Panc1 (cell line): ENCODE results near the gene RASA3. TPM values are rescaled to one million over a fixed set of nuclear protein-coding genes. Genes with fewer than 3 reads are reported as not detected.

Experiments used
- ATAC-seq: fragments of 200-7000 bp; cut with Tn5 transposase; 2 replicates; pipeline ENCODE4 v1.9.1; 2020; ENCODE audit warnings: mild to moderate bottlenecking, moderate library complexity
- BruUV-seq: library from RNA; stranded (reverse); fragments of 400-500 nt; replicated peaks from 2 replicates; lab custom pipeline; 2021; lab: Mats Ljungman, UMichigan
- CTCF ChIA-PET: fragments of 300-600 bp; sonication (Branson Sonifier 250); formaldehyde crosslinking; loops from one replicate; lab custom pipeline; 2022; ENCODE audit warnings: antibody characterized with exemption; lab: Charles Lee
- POLR2A ChIA-PET: fragments of 300-600 bp; sonication (Branson Sonifier 250); formaldehyde crosslinking; loops from one replicate; lab custom pipeline; 2022; ENCODE audit warnings: antibody characterized with exemption; lab: Charles Lee
- DNase-seq: peaks from one replicate; pipeline ENCODE4 v3.0.0-alpha.2; 2010; ENCODE audit warnings: low read depth, low spot score
- H3K27ac ChIP-seq: 2 replicates; pipeline ENCODE4 v1.5.1; 2011; ENCODE audit warnings: mild to moderate bottlenecking, low read length, inconsistent platforms
- H3K27me3 ChIP-seq: fragments of 200-500 bp; sonication (Bioruptor generic); 2 replicates; pipeline ENCODE4 v1.6.0; 2014; ENCODE audit warnings: low read length, inconsistent platforms; ENCODE audit not compliant: control insufficient read depth, insufficient read depth
- H3K36me3 ChIP-seq: fragments of 200-500 bp; sonication (Bioruptor generic); 2 replicates; pipeline ENCODE4 v1.5.1; 2014; ENCODE audit warnings: inconsistent platforms, mild to moderate bottlenecking, low read length, moderate library complexity; ENCODE audit not compliant: control insufficient read depth, insufficient read depth
- H3K4me1 ChIP-seq: 2 replicates; pipeline ENCODE4 v1.5.1; 2011; ENCODE audit warnings: inconsistent platforms, mild to moderate bottlenecking, low read length, moderate library complexity; ENCODE audit not compliant: control insufficient read depth, insufficient read depth
- H3K4me3 ChIP-seq, 2 experiments: 2 replicates each; pipeline ENCODE4 v1.5.1; 2011 to 2012; ENCODE audit warnings: low read depth in 2 of 2, low read length in 2 of 2, mild to moderate bottlenecking in 2 of 2, inconsistent platforms in 1 of 2, moderate library complexity in 1 of 2
- H3K9me3 ChIP-seq: fragments of 200-500 bp; sonication (Bioruptor generic); 2 replicates; pipeline ENCODE4 v1.5.1; 2014; ENCODE audit warnings: low read depth, mild to moderate bottlenecking, inconsistent platforms, low read length, moderate library complexity; ENCODE audit not compliant: control insufficient read depth, insufficient read depth
- POLR2AphosphoS5 ChIP-seq: IDR thresholded peaks from 2 replicates; pipeline ENCODE4 v1.6.1; 2012; ENCODE audit warnings: mild to moderate bottlenecking, low read depth, low read length, moderate library complexity
- REST ChIP-seq, 2 experiments: IDR thresholded peaks; 2 replicates each; pipeline ENCODE4 v1.6.1; 2011 to 2012; ENCODE audit warnings: low read depth in 2 of 2, control low read depth in 1 of 2, low read length in 1 of 2, mild to moderate bottlenecking in 1 of 2, moderate library complexity in 1 of 2; ENCODE audit not compliant: insufficient read depth in 1 of 2
- SIN3A ChIP-seq: IDR thresholded peaks from 2 replicates; pipeline ENCODE4 v1.6.1; 2012; ENCODE audit warnings: low read depth, mild to moderate bottlenecking, low read length, moderate library complexity, borderline replicate concordance; ENCODE audit not compliant: insufficient read depth
- TCF7L2 ChIP-seq: IDR thresholded peaks from 2 replicates; pipeline ENCODE4 v1.6.1; 2011; ENCODE audit warnings: mild to moderate bottlenecking, low read depth, low read length, inconsistent platforms
- in situ Hi-C: cut with HindIII; loops from 2 replicates; pipeline ENCODE4 v1.10.0; 2016; ENCODE audit warnings: low sequenced_read_pairs, low pct_unique_long_range_greater_than_20kb
- intact Hi-C: fragments of 100-400 bp; cut with micrococcal nuclease; formaldehyde crosslinking; loops from one replicate; pipeline ENCODE4 v1.10.0; 2022; ENCODE audit not compliant: unreplicated experiment
- total RNA-seq: library from RNA; stranded (reverse); gene quantifications from one replicate; pipeline ENCODE4 v1.2.1, GENCODE V29; 2021; ENCODE audit not compliant: unreplicated experiment
- TF ChIP-seq, protein P1 (sequence below): fragments of 450-650 bp; IDR thresholded peaks from 2 replicates; pipeline ENCODE4 v1.5.1; 2017; ENCODE audit warnings: mild to moderate bottlenecking

RASA3 gene
- total RNA-seq, 1 experiment from 2014 or later = 33.7 TPM

- Histone ChIP-seq H3K4me1 (peaks cover 50% of the 10 kb centered on the region), H3K4me3 (no peak overlapping the region), H3K36me3 (no peaks in the 10 kb centered on the region), H3K9me3 (no peaks in the 10 kb centered on the region), H3K27ac (no peak overlapping the region), H3K27me3 (no peaks in the 10 kb centered on the region)
- CTCF ChIA-PET = no interaction called here
- TF ChIP-seq TCF7L2 (no peak), SIN3A (no peak), POLR2AphosphoS5 (no peak), REST (IDR thresholded peaks at IDR 0.05; ENCODE audit: insufficient read depth in 1 of 2, low read depth in 2 of 2, low read length in 1 of 2) (no peak)
- POLR2A ChIA-PET = no interaction called here
- intact Hi-C loops (no loop called here), in situ Hi-C loops (no loop called here)
- BruUV-seq = no TSS peak
- ATAC-seq (no peak), DNase-seq (no peak)
Observed at GRCh38 chr13:114062341-114062740, 70.1 kb downstream of the RASA3 start.

DNA sequence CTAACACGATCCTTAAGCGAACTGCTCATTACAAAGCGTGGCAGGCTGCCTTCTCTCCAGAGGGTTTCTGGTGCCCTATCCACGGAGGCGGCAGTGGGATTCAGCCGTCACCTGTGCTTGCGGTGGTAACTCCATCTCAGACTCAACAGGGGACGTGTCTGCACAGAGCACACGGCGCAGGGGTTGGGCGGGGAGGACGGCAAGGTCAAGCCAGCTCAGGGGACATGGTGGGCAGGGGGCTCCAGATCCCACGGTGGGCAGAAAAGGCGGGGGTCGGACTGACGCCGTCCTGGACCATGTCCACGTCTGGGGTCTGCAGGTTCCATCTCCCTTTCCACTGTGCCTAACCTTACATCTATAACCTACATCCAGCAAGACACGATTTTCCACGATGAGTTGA lies 70.7 kb downstream of the RASA3 start:
- Histone ChIP-seq H3K27ac (no peak overlapping the region), H3K27me3 (no peaks in the 10 kb centered on the region), H3K4me3 (no peak overlapping the region), H3K36me3 (no peaks in the 10 kb centered on the region), H3K9me3 (no peaks in the 10 kb centered on the region), H3K4me1 (peaks cover 50% of the 10 kb centered on the region)
- BruUV-seq = no TSS peak
- intact Hi-C loops (no loop called here), in situ Hi-C loops (no loop called here)
- no peak for TF ChIP-seq TCF7L2
- TF ChIP-seq, protein P1, sequence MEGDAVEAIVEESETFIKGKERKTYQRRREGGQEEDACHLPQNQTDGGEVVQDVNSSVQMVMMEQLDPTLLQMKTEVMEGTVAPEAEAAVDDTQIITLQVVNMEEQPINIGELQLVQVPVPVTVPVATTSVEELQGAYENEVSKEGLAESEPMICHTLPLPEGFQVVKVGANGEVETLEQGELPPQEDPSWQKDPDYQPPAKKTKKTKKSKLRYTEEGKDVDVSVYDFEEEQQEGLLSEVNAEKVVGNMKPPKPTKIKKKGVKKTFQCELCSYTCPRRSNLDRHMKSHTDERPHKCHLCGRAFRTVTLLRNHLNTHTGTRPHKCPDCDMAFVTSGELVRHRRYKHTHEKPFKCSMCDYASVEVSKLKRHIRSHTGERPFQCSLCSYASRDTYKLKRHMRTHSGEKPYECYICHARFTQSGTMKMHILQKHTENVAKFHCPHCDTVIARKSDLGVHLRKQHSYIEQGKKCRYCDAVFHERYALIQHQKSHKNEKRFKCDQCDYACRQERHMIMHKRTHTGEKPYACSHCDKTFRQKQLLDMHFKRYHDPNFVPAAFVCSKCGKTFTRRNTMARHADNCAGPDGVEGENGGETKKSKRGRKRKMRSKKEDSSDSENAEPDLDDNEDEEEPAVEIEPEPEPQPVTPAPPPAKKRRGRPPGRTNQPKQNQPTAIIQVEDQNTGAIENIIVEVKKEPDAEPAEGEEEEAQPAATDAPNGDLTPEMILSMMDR = no peak
- no peak for TF ChIP-seq REST (IDR thresholded peaks at IDR 0.05; ENCODE audit: insufficient read depth in 1 of 2, low read depth in 2 of 2, low read length in 1 of 2)
- no peak for TF ChIP-seq SIN3A
- no peak for TF ChIP-seq POLR2AphosphoS5
- ATAC-seq = no peak
- no peak for DNase-seq
- CTCF ChIA-PET = no interaction called here
- POLR2A ChIA-PET = no interaction called here
